Loucy (cell line): ENCODE measurements around the gene TRPC3.

Experiments used
- H2AFZ ChIP-seq: fragments of 200-600 bp; sonication (generic); 2 replicates; pipeline ENCODE4 v1.6.0; 2016; ENCODE audit warnings: antibody characterized with exemption, mild to moderate bottlenecking, low read length, moderate library complexity
- H3F3A ChIP-seq: fragments of 200-600 bp; 2 replicates; pipeline ENCODE4 v1.6.0; 2016; ENCODE audit warnings: antibody characterized with exemption, low read depth, mild to moderate bottlenecking
- H3K27me3 ChIP-seq: fragments of 200-600 bp; sonication (generic); 2 replicates; pipeline ENCODE4 v1.6.1; 2014; ENCODE audit warnings: low read length, mild to moderate bottlenecking; ENCODE audit not compliant: insufficient read depth, poor library complexity, severe bottlenecking
- H3K36me3 ChIP-seq: fragments of 200-600 bp; sonication (generic); 2 replicates; pipeline ENCODE4 v1.6.1; 2016; ENCODE audit warnings: low read length; ENCODE audit not compliant: insufficient read depth
- H3K4me1 ChIP-seq: fragments of 200-600 bp; sonication (generic); 2 replicates; pipeline ENCODE4 v1.5.1; 2014; ENCODE audit warnings: low read length, mild to moderate bottlenecking; ENCODE audit not compliant: insufficient read depth, poor library complexity, severe bottlenecking
- H3K4me2 ChIP-seq: fragments of 200-600 bp; sonication (generic); 2 replicates; pipeline ENCODE4 v1.6.0; 2014; ENCODE audit warnings: antibody characterized with exemption, low read length, low read depth, mild to moderate bottlenecking; ENCODE audit not compliant: poor library complexity, severe bottlenecking
- H3K4me3 ChIP-seq: fragments of 200-600 bp; sonication (generic); 2 replicates; pipeline ENCODE4 v1.5.1; 2014; ENCODE audit warnings: low read length, mild to moderate bottlenecking, mixed read lengths; ENCODE audit not compliant: poor library complexity, severe bottlenecking
- H3K79me2 ChIP-seq: fragments of 200-600 bp; sonication (generic); 2 replicates; pipeline ENCODE4 v1.6.1; 2014; ENCODE audit warnings: low read length; ENCODE audit not compliant: insufficient read depth
- H3K9ac ChIP-seq: fragments of 200-600 bp; sonication (generic); 2 replicates; pipeline ENCODE4 v1.6.0; 2014; ENCODE audit warnings: mild to moderate bottlenecking, low read depth, low read length, moderate library complexity; ENCODE audit not compliant: poor library complexity, severe bottlenecking
- H3K9me2 ChIP-seq: fragments of 200-600 bp; sonication (generic); replicated peaks from 2 replicates; pipeline ENCODE4 v1.6.1; 2016; ENCODE audit warnings: low read depth, low read length, mixed read lengths
- H3K9me3 ChIP-seq: fragments of 200-600 bp; sonication (generic); 2 replicates; pipeline ENCODE4 v1.6.1; 2014; ENCODE audit warnings: mild to moderate bottlenecking, antibody characterized with exemption, low read length, low read depth; ENCODE audit not compliant: insufficient read depth
- H4K20me1 ChIP-seq: fragments of 200-600 bp; sonication (generic); 2 replicates; pipeline ENCODE4 v1.6.0; 2014; ENCODE audit warnings: antibody characterized with exemption, low read length, mild to moderate bottlenecking; ENCODE audit not compliant: insufficient read depth, poor library complexity, severe bottlenecking
- EZH2phosphoT487 ChIP-seq: fragments of 200-600 bp; IDR thresholded peaks from 2 replicates; pipeline ENCODE4 v1.6.1; 2018; ENCODE audit warnings: antibody characterized with exemption, mild to moderate bottlenecking, moderate library complexity, borderline replicate concordance
- TF ChIP-seq, protein P1 (sequence below): fragments of 200-600 bp; sonication (generic); conservative IDR thresholded peaks from 2 replicates; pipeline ENCODE4 v1.5.1; 2014; ENCODE audit warnings: mild to moderate bottlenecking, antibody characterized with exemption, low read length

The TRPC3 gene

DNA sequence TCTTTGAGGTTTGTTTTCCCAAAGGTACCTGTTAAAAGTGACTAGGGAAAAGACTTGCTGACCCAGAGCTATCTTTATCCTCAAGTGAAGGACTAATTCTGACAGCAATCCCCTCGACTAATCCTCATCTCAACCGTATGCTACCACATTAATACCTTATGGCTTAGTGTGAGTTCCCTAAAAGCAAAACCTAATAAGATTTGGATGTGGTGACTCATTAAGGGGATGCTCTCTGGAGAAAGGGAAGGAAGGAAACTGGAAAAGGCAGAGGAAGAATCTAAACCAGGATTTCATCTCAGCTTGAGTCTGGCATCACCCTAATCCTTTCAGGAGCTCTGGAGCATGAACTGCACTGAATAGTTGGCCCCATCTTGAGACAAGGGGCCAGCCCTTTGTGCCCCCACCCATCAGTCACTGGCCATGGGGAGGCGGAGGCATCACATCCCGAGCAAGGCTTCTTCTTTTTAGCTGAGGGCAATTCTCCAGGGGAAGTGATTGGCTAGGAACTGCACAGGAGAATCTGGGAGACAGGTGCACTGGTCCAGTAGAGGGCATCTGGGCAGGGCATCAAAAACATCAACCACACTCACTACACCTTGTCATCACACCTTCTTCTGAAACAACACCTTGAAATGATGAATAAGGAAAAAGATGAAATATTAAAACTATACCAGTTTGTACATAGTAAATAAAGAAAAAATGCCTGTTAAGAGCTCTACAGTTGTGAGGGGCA is 74.7 kb downstream of the TRPC3 start:
- TF ChIP-seq EZH2phosphoT487: no peak
- TF ChIP-seq, protein P1, sequence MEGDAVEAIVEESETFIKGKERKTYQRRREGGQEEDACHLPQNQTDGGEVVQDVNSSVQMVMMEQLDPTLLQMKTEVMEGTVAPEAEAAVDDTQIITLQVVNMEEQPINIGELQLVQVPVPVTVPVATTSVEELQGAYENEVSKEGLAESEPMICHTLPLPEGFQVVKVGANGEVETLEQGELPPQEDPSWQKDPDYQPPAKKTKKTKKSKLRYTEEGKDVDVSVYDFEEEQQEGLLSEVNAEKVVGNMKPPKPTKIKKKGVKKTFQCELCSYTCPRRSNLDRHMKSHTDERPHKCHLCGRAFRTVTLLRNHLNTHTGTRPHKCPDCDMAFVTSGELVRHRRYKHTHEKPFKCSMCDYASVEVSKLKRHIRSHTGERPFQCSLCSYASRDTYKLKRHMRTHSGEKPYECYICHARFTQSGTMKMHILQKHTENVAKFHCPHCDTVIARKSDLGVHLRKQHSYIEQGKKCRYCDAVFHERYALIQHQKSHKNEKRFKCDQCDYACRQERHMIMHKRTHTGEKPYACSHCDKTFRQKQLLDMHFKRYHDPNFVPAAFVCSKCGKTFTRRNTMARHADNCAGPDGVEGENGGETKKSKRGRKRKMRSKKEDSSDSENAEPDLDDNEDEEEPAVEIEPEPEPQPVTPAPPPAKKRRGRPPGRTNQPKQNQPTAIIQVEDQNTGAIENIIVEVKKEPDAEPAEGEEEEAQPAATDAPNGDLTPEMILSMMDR: no peak
- Histone ChIP-seq H4K20me1 (no peaks in the 10 kb centered on the region), H3F3A (no peaks in the 10 kb centered on the region), H3K4me3 (no peak overlapping the region), H3K9ac (no peak overlapping the region), H3K36me3 (no peaks in the 10 kb centered on the region), H2AFZ (no peak overlapping the region), H3K9me2 (no peaks in the 10 kb centered on the region), H3K4me1 (no peaks in the 10 kb centered on the region), H3K4me2 (no peak overlapping the region), H3K9me3 (no peaks in the 10 kb centered on the region), H3K27me3 (no peaks in the 10 kb centered on the region), H3K79me2 (no peaks in the 10 kb centered on the region)

DNA sequence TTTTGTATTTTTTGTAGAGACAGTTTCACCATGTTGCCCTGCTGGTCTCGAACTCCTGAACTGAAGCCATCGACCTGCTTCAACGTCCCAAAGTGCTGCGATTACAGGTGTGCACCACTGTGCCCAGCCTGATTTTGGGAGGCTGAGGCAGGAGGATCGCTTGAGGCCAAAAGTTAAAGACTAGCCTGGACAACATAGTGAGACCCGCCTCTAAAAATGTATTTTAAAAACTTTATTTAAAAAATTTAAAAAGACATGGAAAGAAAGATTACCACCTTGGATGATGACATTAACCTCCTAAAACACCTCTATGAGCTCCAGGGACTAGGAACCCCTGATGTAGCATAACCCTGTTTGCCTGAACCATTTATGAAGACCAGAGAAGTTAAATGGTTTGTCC is 75.8 kb downstream of the TRPC3 start:
- H3K4me2 ChIP-seq: no peak overlapping the region
- no peaks in the 10 kb centered on the region for H3K79me2 ChIP-seq
- H3F3A ChIP-seq: no peaks in the 10 kb centered on the region
- H3K9ac ChIP-seq: no peak overlapping the region
- no peaks in the 10 kb centered on the region for H3K4me1 ChIP-seq
- H3K9me3 ChIP-seq: no peaks in the 10 kb centered on the region
- H4K20me1 ChIP-seq: no peaks in the 10 kb centered on the region
- H3K36me3 ChIP-seq: no peaks in the 10 kb centered on the region
- H3K27me3 ChIP-seq: no peaks in the 10 kb centered on the region
- no peak overlapping the region for H2AFZ ChIP-seq
- TF ChIP-seq, protein P1: no peak
- TF ChIP-seq EZH2phosphoT487: no peak
- no peak overlapping the region for H3K4me3 ChIP-seq
- H3K9me2 ChIP-seq: no peaks in the 10 kb centered on the region

DNA sequence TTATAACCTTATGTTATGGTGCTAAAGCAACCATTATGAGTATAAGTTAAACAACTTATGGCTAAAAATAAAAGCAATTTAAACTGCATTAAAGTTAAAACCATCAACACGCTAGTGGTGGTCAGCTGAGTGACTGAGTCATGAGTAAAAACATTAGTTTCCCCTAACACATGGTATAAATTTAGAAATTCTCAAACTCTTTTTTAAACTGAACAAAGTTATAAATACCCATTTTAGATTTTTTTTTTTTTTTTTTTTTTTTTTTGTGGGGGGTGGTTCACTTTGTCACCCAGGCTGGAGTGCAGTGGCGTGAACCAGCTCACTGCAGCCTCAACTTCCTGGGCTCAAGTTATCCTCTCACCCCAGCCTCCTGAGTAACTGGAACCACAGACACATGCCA is 76.2 kb downstream of the TRPC3 start:
- no peak overlapping the region for H2AFZ ChIP-seq
- H3K79me2 ChIP-seq: no peaks in the 10 kb centered on the region
- TF ChIP-seq, protein P1: no peak
- TF ChIP-seq EZH2phosphoT487: no peak
- H3K4me3 ChIP-seq: no peak overlapping the region
- H3K9me3 ChIP-seq: no peaks in the 10 kb centered on the region
- H3K4me2 ChIP-seq: no peak overlapping the region
- H3K36me3 ChIP-seq: no peaks in the 10 kb centered on the region
- no peaks in the 10 kb centered on the region for H3K9me2 ChIP-seq
- H4K20me1 ChIP-seq: no peaks in the 10 kb centered on the region
- H3K4me1 ChIP-seq: no peaks in the 10 kb centered on the region
- H3K9ac ChIP-seq: no peak overlapping the region
- H3K27me3 ChIP-seq: no peaks in the 10 kb centered on the region
- H3F3A ChIP-seq: no peaks in the 10 kb centered on the region
